KMS-11 (cell line): ENCODE results near the gene CWH43.
"Not testable (repeated sequence)": the region's sequence is repeated elsewhere in the genome, so short reads cannot be mapped to it uniquely, and the experiment has no call there.

Experiments
- H2AFZ ChIP-seq: fragments of 200-600 bp; sonication (generic); 2 replicates; pipeline ENCODE4 v1.6.1; 2016; ENCODE audit warnings: antibody characterized with exemption, mixed run types, low read depth
- H3K27ac ChIP-seq: fragments of 200-600 bp; sonication (generic); 2 replicates; pipeline ENCODE4 v1.6.1; 2016; ENCODE audit warnings: mild to moderate bottlenecking, mixed run types
- H3K27me3 ChIP-seq: fragments of 200-600 bp; sonication (generic); 2 replicates; pipeline ENCODE4 v1.6.1; 2017; ENCODE audit warnings: mild to moderate bottlenecking, low read depth, mixed run types, moderate library complexity; ENCODE audit not compliant: insufficient read depth
- H3K36me3 ChIP-seq: fragments of 200-600 bp; sonication (generic); 2 replicates; pipeline ENCODE4 v1.6.1; 2017; ENCODE audit warnings: mild to moderate bottlenecking, mixed run types; ENCODE audit not compliant: insufficient read depth
- H3K4me1 ChIP-seq: fragments of 200-600 bp; sonication (generic); 2 replicates; pipeline ENCODE4 v1.6.1; 2016; ENCODE audit warnings: mild to moderate bottlenecking, low read depth, mixed run types; ENCODE audit not compliant: poor library complexity, severe bottlenecking
- H3K4me2 ChIP-seq: fragments of 200-600 bp; sonication (generic); 2 replicates; pipeline ENCODE4 v1.7.0; 2016; ENCODE audit warnings: mild to moderate bottlenecking, mixed run types
- H3K4me3 ChIP-seq: fragments of 200-600 bp; sonication (generic); IDR thresholded peaks from 2 replicates; pipeline ENCODE4 v1.6.1; 2017; ENCODE audit warnings: low read depth, low read length, mixed read lengths; ENCODE audit not compliant: insufficient read depth
- H3K79me2 ChIP-seq: fragments of 200-600 bp; sonication (generic); 2 replicates; pipeline ENCODE4 v1.6.1; 2016; ENCODE audit warnings: low read depth, mixed run types; ENCODE audit not compliant: insufficient read depth
- H3K9ac ChIP-seq: fragments of 200-600 bp; sonication (generic); 2 replicates; pipeline ENCODE4 v1.6.1; 2016; ENCODE audit warnings: mild to moderate bottlenecking, mixed run types
- H4K20me1 ChIP-seq: fragments of 200-600 bp; sonication (generic); 2 replicates; pipeline ENCODE4 v1.6.1; 2016; ENCODE audit warnings: mild to moderate bottlenecking, mixed run types; ENCODE audit not compliant: insufficient read depth
- TF ChIP-seq, protein P1 (sequence below): fragments of 200-600 bp; sonication (generic); conservative IDR thresholded peaks from 2 replicates; pipeline ENCODE4 v1.6.1; 2017; ENCODE audit warnings: low read depth, mild to moderate bottlenecking, antibody characterized with exemption, low read length, moderate library complexity, mixed read lengths

Gene CWH43

DNA sequence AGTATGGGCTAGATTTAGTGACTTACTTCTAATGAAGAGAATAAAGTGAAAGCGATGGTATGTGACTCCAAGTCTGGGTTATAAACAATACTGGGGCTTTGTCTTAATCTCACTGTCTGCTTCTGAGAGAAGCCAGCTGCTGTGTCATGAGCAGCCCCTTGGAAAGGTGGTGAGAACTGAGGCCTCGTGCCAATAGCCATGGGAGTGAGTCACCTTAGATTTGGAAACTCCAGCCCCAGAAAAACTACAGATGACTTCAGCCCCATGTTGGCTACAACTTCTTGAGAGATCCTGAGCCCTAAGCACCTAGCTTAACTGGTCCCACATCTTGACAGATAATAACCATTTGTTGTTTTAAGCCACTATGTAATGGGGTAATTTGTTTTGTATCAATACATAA is 77.6 kb downstream of the CWH43 start:
- Histone ChIP-seq H3K79me2 (no peaks in the 10 kb centered on the region), H3K4me2 (no peak overlapping the region), H3K4me3 (no peak overlapping the region), H3K4me1 (no peaks in the 10 kb centered on the region), H3K27me3 (no peaks in the 10 kb centered on the region), H3K9ac (no peak overlapping the region), H2AFZ (no peak overlapping the region), H4K20me1 (no peaks in the 10 kb centered on the region), H3K27ac (no peak overlapping the region), H3K36me3 (no peaks in the 10 kb centered on the region)
- TF ChIP-seq, protein P1, sequence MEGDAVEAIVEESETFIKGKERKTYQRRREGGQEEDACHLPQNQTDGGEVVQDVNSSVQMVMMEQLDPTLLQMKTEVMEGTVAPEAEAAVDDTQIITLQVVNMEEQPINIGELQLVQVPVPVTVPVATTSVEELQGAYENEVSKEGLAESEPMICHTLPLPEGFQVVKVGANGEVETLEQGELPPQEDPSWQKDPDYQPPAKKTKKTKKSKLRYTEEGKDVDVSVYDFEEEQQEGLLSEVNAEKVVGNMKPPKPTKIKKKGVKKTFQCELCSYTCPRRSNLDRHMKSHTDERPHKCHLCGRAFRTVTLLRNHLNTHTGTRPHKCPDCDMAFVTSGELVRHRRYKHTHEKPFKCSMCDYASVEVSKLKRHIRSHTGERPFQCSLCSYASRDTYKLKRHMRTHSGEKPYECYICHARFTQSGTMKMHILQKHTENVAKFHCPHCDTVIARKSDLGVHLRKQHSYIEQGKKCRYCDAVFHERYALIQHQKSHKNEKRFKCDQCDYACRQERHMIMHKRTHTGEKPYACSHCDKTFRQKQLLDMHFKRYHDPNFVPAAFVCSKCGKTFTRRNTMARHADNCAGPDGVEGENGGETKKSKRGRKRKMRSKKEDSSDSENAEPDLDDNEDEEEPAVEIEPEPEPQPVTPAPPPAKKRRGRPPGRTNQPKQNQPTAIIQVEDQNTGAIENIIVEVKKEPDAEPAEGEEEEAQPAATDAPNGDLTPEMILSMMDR, result no peak

DNA sequence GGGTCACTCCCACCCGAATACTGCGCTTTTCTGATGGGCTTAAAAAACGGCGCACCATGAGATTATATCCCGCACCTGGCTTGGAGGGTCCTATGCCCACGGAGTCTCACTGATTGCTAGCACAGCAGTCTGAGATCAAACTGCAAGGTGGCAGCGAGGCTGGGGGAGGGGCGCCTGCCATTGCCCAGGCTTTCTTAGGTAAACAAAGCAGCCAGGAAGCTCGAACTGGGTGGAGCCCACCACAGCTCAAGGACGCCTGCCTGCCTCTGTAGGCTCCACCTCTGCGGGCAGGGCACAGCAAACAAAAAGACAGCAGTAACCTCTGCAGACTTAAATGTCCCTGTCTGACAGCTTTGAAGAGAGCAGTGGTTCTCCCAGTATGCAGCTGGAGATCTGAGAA is 86.1 kb downstream of the CWH43 start:
- not testable (repeated sequence) for H3K4me2 ChIP-seq, H2AFZ ChIP-seq, H3K9ac ChIP-seq, H3K4me3 ChIP-seq, H4K20me1 ChIP-seq, H3K79me2 ChIP-seq, H3K4me1 ChIP-seq, H3K27ac ChIP-seq, H3K27me3 ChIP-seq, H3K36me3 ChIP-seq

DNA sequence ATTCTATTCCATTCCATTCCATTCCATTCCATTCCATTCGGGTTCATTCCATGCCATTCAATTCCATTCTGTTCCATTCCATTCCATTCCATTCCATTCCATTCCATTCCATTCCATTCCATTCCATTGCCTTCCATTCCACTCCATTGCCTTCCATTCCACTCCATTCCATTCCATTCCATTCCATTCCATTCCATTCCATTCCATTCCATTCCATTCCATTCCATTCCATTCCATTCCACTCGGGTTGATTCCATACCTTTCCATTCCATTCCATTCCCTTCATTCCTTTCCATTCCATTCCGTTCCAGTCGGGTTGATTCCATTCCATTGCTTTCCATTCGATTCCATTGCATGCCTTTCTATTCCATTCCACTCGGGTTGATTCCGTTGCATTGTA is 105.8 kb downstream of the CWH43 start:
- not testable (repeated sequence) for H2AFZ ChIP-seq, H4K20me1 ChIP-seq, H3K27me3 ChIP-seq, H3K36me3 ChIP-seq, H3K27ac ChIP-seq, H3K9ac ChIP-seq, H3K4me2 ChIP-seq, H3K4me1 ChIP-seq, H3K4me3 ChIP-seq, H3K79me2 ChIP-seq

DNA sequence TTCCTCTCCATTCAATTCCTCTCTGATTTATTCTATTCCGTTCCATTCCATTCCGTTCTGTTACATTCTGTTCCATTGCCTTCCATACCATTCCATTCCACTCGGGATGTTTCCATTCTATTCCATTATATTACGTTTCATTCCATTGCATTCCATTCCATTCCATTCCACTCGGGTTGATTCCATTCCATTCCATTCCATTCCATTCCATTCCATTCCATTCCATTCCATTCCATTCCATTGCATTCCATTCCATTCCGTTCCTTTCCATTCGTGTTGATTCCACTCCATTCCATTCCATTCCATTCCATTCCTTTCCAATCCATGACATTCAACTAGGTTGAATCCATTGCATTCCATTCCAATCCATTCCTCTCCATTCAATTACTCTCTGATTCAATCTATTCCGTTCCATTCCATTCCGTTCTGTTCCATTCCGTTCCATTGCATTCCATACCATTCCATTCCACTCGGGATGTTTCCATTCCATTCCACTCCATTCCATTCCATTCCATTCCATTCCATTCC is 106.6 kb downstream of the CWH43 start:
- not testable (repeated sequence) for H3K9ac ChIP-seq, H2AFZ ChIP-seq, H3K27ac ChIP-seq, H4K20me1 ChIP-seq, H3K4me2 ChIP-seq, H3K4me1 ChIP-seq, H3K4me3 ChIP-seq, H3K27me3 ChIP-seq, H3K79me2 ChIP-seq, H3K36me3 ChIP-seq

DNA sequence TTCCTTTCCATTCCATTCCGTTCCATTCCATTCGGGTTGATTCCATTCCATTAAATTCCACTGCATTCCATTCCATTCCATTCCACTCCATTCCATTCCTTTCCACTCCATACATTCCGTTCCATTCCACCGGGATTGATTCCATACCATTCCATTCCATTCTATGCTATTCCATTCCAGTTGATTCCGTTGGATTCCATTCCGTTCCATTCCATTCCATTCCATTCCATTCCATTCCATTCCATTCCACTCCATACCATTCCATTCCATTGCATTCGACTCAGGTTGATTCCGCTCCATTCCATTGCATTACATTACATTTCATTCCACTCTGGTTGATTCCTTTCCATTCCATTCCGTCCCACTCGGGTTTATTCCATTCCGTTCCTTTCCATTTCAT is 110.1 kb downstream of the CWH43 start:
- not testable (repeated sequence) for H2AFZ ChIP-seq, H3K36me3 ChIP-seq, H3K4me1 ChIP-seq, H4K20me1 ChIP-seq, H3K27me3 ChIP-seq, H3K9ac ChIP-seq, H3K27ac ChIP-seq, H3K4me3 ChIP-seq, H3K4me2 ChIP-seq, H3K79me2 ChIP-seq

DNA sequence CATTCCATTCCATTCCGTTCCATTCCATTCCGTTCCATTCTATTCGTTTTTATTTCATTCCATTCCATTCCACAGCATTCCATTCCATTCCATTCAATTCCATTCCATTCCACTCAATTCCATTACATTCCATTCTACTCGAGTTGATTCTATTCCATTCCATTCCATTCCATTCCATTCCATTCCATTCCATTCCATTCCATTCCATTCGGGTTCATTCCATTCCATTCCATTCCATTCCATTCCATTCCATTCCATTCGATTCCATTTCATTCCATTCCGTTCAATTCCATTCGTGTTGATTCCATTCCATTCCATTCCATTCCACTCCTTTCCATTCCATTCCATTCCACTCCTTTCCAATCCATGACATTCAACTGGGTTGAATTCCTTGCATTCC is 110.6 kb downstream of the CWH43 start:
- not testable (repeated sequence) for H2AFZ ChIP-seq, H3K27ac ChIP-seq, H3K79me2 ChIP-seq, H3K36me3 ChIP-seq, H3K4me3 ChIP-seq, H3K9ac ChIP-seq, H3K4me1 ChIP-seq, H4K20me1 ChIP-seq, H3K27me3 ChIP-seq, H3K4me2 ChIP-seq

DNA sequence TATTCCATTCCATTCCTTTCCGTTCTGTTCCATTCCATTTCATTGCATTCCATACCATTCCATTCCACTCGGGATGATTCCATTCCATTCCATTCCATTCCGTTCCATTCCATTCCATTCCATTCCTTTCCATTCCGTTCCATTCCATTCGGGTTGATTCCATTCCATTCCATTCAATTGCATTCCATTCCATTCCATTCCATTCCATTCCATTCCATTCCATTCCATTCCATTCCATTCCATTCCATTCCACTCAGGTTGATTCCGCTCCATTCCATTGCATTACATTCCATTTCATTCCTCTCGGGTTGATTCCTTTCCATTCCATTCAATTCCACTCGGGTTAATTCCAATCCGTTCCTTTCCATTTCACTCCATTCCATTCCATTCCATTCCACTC is 111.0 kb downstream of the CWH43 start:
- not testable (repeated sequence) for H3K4me2 ChIP-seq, H3K27me3 ChIP-seq, H3K9ac ChIP-seq, H3K4me3 ChIP-seq, H3K4me1 ChIP-seq, H3K27ac ChIP-seq, H3K79me2 ChIP-seq, H3K36me3 ChIP-seq, H2AFZ ChIP-seq, H4K20me1 ChIP-seq

DNA sequence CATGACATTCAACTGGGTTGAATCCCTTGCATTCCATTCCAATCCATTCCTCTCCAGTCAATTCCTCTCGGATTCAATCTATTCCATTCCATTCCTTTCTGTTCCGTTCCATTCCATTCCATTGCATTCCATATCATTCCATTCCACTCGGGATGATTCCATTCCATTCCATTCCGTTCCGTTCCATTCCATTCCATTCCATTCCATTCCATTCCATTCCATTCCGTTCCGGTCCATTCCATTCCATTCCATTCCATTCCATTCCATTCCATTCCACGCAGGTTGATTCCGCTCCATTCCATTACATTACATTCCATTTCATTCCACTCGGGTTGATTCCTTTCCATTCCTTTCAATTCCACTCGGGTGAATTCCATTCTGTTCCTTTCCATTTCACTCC is 111.4 kb downstream of the CWH43 start:
- not testable (repeated sequence) for H4K20me1 ChIP-seq, H3K27ac ChIP-seq, H3K4me3 ChIP-seq, H3K79me2 ChIP-seq, H2AFZ ChIP-seq, H3K9ac ChIP-seq, H3K4me1 ChIP-seq, H3K36me3 ChIP-seq, H3K27me3 ChIP-seq, H3K4me2 ChIP-seq

DNA sequence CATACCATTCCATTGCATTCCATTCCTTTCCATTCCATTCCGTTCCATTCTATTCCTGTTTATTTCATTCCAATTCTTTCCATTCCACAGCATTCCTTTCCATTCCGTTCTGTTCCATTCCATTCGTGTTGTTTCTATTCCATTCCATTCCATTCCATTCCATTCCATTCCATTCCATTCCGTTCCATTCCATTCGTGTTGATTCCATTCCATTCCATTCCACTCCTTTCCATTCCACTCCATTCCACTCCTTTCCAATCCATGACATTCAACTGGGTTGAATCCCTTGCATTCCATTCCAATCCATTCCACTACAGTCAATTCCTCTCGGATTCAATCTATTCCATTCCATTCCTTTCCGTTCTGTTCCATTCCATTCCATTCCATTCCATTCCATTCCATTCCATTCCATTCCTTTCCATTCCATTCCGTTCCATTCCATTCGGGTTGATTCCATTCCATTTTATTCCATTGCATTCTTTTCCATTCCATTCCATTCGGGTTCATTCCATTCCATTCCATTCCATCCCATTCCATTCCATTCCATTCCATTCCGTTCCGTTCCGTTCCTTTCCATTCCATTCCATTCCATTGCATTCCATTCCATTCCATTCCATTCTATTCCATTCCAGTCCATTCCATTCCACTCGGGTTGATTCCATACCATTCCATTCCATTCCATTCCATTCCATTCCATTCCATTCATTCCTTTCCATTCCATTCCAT is 112.1 kb downstream of the CWH43 start:
- H2AFZ ChIP-seq, result not testable (repeated sequence)

More for the DNA sequence above, 112.1 kb downstream of the CWH43 start:
- not testable (repeated sequence) for H3K4me1 ChIP-seq, H3K4me3 ChIP-seq, H3K79me2 ChIP-seq, H3K9ac ChIP-seq, H3K4me2 ChIP-seq, H4K20me1 ChIP-seq, H3K27me3 ChIP-seq, H3K36me3 ChIP-seq, H3K27ac ChIP-seq
